HG03045 (cell line): ENCODE data around the gene NPPA.

ENCODE experiments used
- ATAC-seq: cut with Tn5 transposase; IDR thresholded peaks from one replicate; pipeline ENCODE4 v1.9.1; 2021; ENCODE audit warnings: mild to moderate bottlenecking, moderate library complexity; ENCODE audit not compliant: unreplicated experiment

The NPPA gene

GRCh38 chr1:11845641-11846335 is 1.8 kb downstream of the NPPA start:
- no peak for ATAC-seq

- no peak for ATAC-seq
Observed at GRCh38 chr1:11842154-11843041, 5.2 kb downstream of the NPPA start.

- no peak for ATAC-seq
Observed at GRCh38 chr1:11841245-11842153, 6.1 kb downstream of the NPPA start.

DNA sequence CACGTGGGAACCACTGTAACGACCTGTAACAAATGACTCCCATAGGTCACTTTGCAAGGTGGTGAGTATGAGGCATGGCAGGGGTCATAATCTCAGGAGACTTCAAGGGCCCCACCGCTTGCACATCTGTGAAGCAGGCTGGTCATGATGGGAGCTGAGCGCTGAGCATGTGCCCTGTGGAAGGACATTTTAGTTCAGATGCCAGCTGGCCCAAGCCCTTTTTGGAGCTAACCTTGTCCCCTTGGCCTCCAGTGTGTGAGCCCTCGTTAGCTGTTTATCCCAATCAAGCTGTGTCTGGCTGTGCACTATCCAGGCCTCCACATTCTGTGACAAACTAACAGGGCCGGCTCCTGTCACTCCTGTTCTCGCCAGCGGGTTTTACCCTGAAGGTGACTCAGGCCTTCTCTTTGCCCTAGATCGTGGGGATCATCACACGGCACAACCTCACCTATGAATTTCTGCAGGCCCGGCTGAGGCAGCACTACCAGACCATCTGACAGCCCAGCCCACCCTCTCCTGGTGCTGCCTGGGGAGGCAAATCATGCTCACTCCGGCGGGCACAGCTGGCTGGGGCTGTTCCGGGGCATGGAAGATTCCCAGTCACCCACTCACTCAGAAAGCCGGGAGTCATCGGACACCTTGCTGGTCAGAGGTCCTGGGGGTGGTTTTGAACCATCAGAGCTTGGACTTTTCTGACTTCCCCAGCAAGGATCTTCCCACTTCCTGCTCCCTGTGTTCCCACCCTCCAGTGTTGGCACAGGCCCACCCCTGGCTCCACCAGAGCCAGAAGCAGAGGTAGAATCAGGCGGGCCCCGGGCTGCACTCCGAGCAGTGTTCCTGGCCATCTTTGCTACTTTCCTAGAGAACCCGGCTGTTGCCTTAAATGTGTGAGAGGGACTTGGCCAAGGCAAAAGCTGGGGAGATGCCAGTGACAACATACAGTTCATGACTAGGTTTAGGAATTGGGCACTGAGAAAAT is 7.6 kb downstream of the NPPA start:
- no peak for ATAC-seq

- no peak for ATAC-seq
Observed at GRCh38 chr1:11838349-11839272, 9.0 kb downstream of the NPPA start.

DNA sequence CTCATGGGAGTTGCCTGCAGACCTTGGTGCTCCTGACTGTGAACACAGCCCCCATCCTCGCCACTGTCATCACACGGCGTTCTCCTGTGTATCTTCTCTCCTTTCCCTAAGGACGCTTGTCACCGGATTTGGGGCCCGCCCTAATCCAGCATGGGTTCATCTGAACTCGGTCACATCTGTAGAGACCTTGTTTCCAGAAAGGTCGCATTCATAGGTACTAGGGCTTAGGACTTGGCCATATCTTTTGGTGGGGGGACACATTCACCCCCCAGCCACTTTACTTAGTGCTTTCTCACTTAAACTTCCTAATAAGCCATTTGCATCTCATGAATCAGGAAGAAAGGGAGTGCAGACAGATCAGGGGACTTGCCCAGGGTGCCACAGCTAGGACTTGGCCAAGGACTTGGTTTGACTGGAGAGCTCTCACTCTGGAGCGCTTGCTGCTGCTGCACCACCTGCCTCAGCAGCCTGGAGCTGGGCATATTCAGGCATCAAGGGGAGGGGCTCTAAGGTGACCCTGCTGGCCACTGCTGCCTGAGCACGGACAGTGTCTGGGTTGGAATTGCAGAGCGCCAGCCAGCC is 9.7 kb downstream of the NPPA start:
- no peak for ATAC-seq

GRCh38 chr1:11836955-11837766 is 10.4 kb downstream of the NPPA start:
- no peak for ATAC-seq

DNA sequence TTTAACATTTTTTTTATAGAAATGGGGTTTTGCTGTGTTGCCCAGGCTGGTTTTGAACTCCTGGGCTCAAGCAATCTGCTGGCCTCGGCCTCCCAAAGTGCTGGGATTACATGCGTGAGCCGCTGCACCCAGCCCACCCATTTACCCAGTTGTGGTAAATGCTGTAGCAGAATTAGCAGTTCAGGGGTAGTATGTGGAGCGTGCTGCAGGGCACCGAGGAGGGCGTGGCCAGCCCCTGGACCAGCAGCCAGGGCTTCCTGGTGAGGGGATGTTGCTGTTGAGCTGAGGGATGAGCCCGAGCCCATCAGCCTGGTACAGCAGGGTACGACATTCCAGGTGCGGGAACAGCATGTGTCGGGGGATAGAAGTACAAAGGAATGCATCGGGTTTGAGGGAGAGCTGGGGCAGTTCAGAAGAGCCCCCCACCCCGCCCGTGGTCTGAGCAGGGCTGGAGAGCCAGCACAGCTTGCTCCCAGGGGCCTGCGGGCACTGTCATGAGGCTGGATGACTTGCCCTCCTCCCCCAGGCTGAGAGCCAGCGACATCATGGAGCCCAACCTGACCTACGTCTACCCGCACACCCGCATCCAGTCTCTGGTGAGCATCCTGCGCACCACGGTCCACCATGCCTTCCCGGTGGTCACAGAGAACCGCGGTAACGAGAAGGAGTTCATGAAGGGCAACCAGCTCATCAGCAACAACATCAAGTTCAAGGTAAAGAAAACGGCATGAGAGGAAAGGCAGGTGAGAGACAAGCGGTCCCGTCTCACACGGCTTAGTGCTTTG is 11.9 kb downstream of the NPPA start:
- no peak for ATAC-seq

- ATAC-seq, result no peak
Observed at GRCh38 chr1:11833900-11834299, 13.7 kb downstream of the NPPA start.

DNA sequence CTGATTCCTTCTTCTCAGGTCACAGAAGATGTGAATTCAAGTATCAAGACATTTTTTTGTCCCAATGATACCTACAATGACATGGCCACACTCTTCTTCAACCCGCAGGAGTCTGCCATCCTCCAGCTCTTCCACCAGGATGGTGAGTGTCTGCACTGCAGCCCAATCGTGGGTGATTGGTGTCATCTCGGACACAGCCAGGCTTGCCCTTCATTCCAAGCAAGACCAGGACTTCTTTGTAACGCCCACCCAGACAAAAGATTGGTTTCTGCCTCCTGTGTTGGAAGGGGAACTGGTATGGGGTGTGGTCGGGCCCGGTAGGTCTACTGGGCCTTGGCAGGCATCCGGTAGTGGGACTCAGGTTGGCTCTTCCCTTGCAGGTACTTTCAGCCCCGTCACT is 14.1 kb downstream of the NPPA start:
- ATAC-seq, result no peak

GRCh38 chr1:11831945-11832725 is 15.4 kb downstream of the NPPA start:
- no peak for ATAC-seq

GRCh38 chr1:11828511-11828910 is 19.1 kb downstream of the NPPA start:
- no peak for ATAC-seq

DNA sequence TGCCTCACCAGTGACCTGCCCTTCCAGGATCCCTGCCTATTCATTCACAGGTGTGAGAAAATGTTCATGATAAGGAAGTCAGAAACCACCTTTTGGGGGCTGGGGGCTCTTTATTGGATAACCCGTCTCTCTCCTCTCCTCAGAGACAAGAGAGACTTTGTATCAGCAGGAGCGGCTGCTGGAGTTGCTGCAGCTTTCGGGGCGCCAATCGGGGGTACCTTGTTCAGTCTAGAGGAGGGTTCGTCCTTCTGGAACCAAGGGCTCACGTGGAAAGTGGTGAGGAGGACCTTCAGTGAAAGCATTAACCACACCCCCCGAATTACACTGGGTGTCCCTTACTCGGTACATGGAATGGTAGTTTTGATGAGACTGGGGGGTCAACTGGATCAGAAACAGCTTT is 20.6 kb downstream of the NPPA start:
- no peak for ATAC-seq

DNA sequence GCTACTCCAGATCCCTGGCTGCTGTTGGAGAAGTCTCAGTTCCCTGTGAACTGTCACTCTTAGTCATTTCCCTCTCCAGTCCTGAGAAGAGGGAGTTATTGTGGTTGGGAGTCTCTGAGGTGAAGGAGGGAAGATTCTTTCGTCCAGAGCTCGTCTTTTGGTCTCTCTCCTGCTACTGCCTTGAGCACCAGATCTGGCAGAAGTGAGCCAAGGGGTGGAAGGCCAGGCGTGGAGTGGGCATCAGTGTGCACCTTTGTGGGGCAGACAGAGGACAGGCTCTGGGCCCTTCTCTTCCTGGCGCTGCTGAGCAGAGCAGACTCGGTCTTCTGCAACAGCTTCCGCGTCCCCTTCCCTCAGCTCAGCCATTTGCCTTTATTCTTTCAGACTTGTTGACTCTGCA is 22.5 kb downstream of the NPPA start:
- no peak for ATAC-seq

DNA sequence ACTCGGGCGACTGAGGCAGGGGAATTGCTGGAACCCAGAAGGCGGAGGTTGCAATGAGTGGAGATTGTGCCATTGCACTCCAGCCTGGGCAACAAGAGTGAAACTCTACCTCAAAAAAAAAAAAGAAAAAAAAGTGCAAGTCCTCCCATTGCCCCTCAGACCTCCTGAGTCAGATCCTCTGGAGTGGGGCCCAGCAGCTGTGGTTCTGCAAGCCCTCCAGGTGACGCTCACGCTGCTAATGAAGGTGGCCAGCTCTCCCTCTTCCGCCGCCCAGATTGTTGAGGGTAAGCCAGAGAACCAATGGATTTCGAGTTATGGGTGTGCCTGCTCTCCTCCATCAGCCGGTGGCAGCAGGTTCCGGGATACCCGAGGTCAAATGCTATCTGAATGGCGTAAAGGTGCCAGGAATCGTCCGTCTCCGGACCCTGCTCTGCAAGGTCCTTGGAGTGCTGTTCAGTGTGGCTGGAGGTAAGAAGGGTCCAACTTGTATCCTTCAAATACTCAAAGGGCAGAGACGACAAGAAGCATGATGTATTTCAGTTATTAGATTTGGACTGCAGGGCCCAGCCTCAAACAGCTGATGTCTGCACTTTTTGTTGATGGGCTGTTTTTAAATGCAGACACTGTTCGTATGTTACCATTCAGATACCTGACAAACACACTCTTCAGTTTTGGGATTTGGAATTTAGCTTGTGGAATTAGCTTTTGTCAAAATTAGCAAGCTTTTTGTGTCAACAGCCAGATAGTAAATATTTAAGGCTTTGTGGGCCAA is 24.0 kb downstream of the NPPA start:
- ATAC-seq, result no peak

DNA sequence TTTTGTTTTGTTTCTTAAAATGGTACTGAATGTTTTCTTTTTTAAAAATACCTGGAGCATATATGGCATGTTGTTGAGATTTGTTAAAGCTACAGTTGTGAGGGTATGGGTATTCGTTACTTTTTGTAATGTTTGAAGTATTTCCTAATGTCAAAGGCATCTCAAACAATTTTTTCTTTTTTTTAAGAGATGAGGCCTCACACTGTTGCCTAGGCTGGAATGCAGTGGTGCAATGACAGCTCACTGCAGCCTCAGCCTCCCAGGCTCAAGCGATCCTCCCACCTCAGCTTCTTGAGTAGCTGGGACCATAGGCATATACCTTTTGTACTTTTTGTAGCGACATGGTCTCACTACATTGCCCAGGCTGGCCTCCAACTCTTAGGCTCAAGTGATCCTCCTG is 25.5 kb downstream of the NPPA start:
- ATAC-seq, result no peak
